Prostate gland (tissue), 2 donors: ENCODE measurements around the gene SH3PXD2B.

Source experiments
- POLR2A ChIP-seq: fragments of 450-650 bp; IDR thresholded peaks from one replicate; pipeline ENCODE4 v1.6.1; 2016; ENCODE audit warnings: antibody characterized with exemption, mild to moderate bottlenecking
- POLR2AphosphoS5 ChIP-seq: sonication (generic); formaldehyde crosslinking; IDR thresholded peaks from one replicate; pipeline ENCODE4 v1.6.1; 2017; ENCODE audit warnings: antibody characterized with exemption
- TF ChIP-seq, protein P1 (sequence below), 4 experiments: fragments of 200-600 bp in 2 of 4; fragments of 450-650 bp in 2 of 4; sonication (generic) in 2 of 4; IDR thresholded peaks; 1 replicate in 3 of 4; 2 replicates in 1 of 4; pipeline ENCODE4 v1.5.1; 2016 to 2019; ENCODE audit warnings: antibody characterized with exemption in 4 of 4, mild to moderate bottlenecking in 2 of 4, moderate library complexity in 2 of 4

DNA sequence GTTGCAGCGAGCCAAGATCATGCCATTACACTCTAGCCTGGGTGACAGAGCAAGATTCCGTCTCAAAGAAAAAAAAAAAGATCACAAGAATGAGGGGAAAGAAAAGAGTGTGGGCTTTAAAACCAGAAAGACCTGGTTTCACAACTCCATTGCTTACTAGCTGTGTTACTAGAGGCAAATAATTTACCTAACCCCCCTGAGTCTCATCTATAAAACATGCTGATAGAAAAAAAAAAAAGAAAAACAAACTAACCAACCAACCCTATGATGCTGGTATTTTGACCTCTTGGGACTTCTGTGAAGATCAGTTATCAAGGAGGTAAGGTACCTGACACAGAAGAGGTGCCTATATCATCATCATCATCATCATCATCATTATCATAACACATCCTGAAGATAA is 110.6 kb downstream of the SH3PXD2B start:
- TF ChIP-seq POLR2A (no peak), POLR2AphosphoS5 (no peak)
- TF ChIP-seq, protein P1, sequence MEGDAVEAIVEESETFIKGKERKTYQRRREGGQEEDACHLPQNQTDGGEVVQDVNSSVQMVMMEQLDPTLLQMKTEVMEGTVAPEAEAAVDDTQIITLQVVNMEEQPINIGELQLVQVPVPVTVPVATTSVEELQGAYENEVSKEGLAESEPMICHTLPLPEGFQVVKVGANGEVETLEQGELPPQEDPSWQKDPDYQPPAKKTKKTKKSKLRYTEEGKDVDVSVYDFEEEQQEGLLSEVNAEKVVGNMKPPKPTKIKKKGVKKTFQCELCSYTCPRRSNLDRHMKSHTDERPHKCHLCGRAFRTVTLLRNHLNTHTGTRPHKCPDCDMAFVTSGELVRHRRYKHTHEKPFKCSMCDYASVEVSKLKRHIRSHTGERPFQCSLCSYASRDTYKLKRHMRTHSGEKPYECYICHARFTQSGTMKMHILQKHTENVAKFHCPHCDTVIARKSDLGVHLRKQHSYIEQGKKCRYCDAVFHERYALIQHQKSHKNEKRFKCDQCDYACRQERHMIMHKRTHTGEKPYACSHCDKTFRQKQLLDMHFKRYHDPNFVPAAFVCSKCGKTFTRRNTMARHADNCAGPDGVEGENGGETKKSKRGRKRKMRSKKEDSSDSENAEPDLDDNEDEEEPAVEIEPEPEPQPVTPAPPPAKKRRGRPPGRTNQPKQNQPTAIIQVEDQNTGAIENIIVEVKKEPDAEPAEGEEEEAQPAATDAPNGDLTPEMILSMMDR (IDR thresholded peaks at IDR 0.05), result no peak
